ENCODE data around the gene FEN1. TPM values are rescaled to one million over a fixed set of nuclear protein-coding genes. Genes with fewer than 3 reads are reported as not detected.

The FEN1 gene
- total RNA-seq, 1 donor from 2014 or later = 31.3 TPM

GRCh38 chr11:61838501-61838900, 45.8 kb downstream of the FEN1 start:
- H3K36me3 ChIP-seq (ENCODE audit: control insufficient read depth, insufficient read depth, low read length) = peaks cover 10% of the 10 kb centered on the region
- no peak for TF ChIP-seq CTCF (IDR thresholded peaks at IDR 0.05; ENCODE audit: insufficient read depth, low read length, poor library complexity, severe bottlenecking)
- DNase-seq (ENCODE audit: low read depth) = no peak

GRCh38 chr11:61838921-61839320, 46.2 kb downstream of the FEN1 start:
- H3K36me3 ChIP-seq (ENCODE audit: control insufficient read depth, insufficient read depth, low read length) = peaks cover 10% of the 10 kb centered on the region

More at GRCh38 chr11:61838501-61838900, 45.8 kb downstream of the FEN1 start:
- no peak overlapping the region for H3K4me3 ChIP-seq (ENCODE audit: low read depth, low read length)
- no peaks in the 10 kb centered on the region for H3K27me3 ChIP-seq (ENCODE audit: control insufficient read depth, insufficient read depth, low read length)

GRCh38 chr11:61839742-61840141, 47.0 kb downstream of the FEN1 start:
- no peaks in the 10 kb centered on the region for H3K27me3 ChIP-seq (ENCODE audit: control insufficient read depth, insufficient read depth, low read length)
- no peak for DNase-seq (ENCODE audit: low read depth)
- H3K36me3 ChIP-seq (ENCODE audit: control insufficient read depth, insufficient read depth, low read length) = peaks cover 10% of the 10 kb centered on the region
- no peak overlapping the region for H3K4me3 ChIP-seq (ENCODE audit: low read depth, low read length)
- TF ChIP-seq CTCF (IDR thresholded peaks at IDR 0.05; ENCODE audit: insufficient read depth, low read length, poor library complexity, severe bottlenecking) = no peak

More at GRCh38 chr11:61838921-61839320, 46.2 kb downstream of the FEN1 start:
- TF ChIP-seq CTCF (IDR thresholded peaks at IDR 0.05; ENCODE audit: insufficient read depth, low read length, poor library complexity, severe bottlenecking) = no peak
- no peak overlapping the region for H3K4me3 ChIP-seq (ENCODE audit: low read depth, low read length)
- H3K27me3 ChIP-seq (ENCODE audit: control insufficient read depth, insufficient read depth, low read length) = no peaks in the 10 kb centered on the region
- DNase-seq (ENCODE audit: low read depth) = no peak

GRCh38 chr11:61840371-61840770, 47.7 kb downstream of the FEN1 start:
- no peak for DNase-seq (ENCODE audit: low read depth)
- TF ChIP-seq CTCF (IDR thresholded peaks at IDR 0.05; ENCODE audit: insufficient read depth, low read length, poor library complexity, severe bottlenecking) = no peak
- H3K4me3 ChIP-seq (ENCODE audit: low read depth, low read length) = no peak overlapping the region
- no peaks in the 10 kb centered on the region for H3K27me3 ChIP-seq (ENCODE audit: control insufficient read depth, insufficient read depth, low read length)
- peaks cover 10% of the 10 kb centered on the region for H3K36me3 ChIP-seq (ENCODE audit: control insufficient read depth, insufficient read depth, low read length)

GRCh38 chr11:61841636-61842527, 49.2 kb downstream of the FEN1 start:
- no peaks in the 10 kb centered on the region for H3K27me3 ChIP-seq (ENCODE audit: control insufficient read depth, insufficient read depth, low read length)
- no peak for TF ChIP-seq CTCF (IDR thresholded peaks at IDR 0.05; ENCODE audit: insufficient read depth, low read length, poor library complexity, severe bottlenecking)
- H3K4me3 ChIP-seq (ENCODE audit: low read depth, low read length) = no peak overlapping the region
- H3K36me3 ChIP-seq (ENCODE audit: control insufficient read depth, insufficient read depth, low read length) = peaks cover 10% of the 10 kb centered on the region
- no peak for DNase-seq (ENCODE audit: low read depth)

- no peak for DNase-seq (ENCODE audit: low read depth)
- no peak for TF ChIP-seq CTCF (IDR thresholded peaks at IDR 0.05; ENCODE audit: insufficient read depth, low read length, poor library complexity, severe bottlenecking)
- Histone ChIP-seq H3K27me3 (ENCODE audit: control insufficient read depth, insufficient read depth, low read length) (no peaks in the 10 kb centered on the region), H3K36me3 (ENCODE audit: control insufficient read depth, insufficient read depth, low read length) (peaks cover 10% of the 10 kb centered on the region), H3K4me3 (ENCODE audit: low read depth, low read length) (no peak overlapping the region)
Measured at GRCh38 chr11:61842528-61842820, 49.8 kb downstream of the FEN1 start.
